Right lung (tissue), 5 donors: ENCODE data around the gene CUX1. TPM values are rescaled to one million over a fixed set of nuclear protein-coding genes. Genes with fewer than 3 reads are reported as not detected.

Experiments
- DNase-seq, 2 donors: peaks; one replicate each; pipeline ENCODE4 v3.0.0-alpha.2; 2013
- polyA plus RNA-seq, 5 donors: library from polyadenylated mRNA; unstranded; fragments of 120-200 nt; gene quantifications; one replicate each; pipeline versions ENCODE4 v1.2.1 to v1.2.3, GENCODE V29; 2013; ENCODE audit warnings: inconsistent platforms in 1 of 5, low replicate concordance in 1 of 5; ENCODE audit not compliant: insufficient read length in 5 of 5, insufficient read depth in 1 of 5

The CUX1 gene
- polyA plus RNA-seq, 5 donors: 80.2 to 101 (median 89.3) TPM

GRCh38 chr7:102097601-102098161 lies 280.3 kb downstream of the CUX1 start:
- no peak for DNase-seq

GRCh38 chr7:102098986-102099385 lies 281.6 kb downstream of the CUX1 start:
- DNase-seq: no peak

- no peak for DNase-seq
Measured at GRCh38 chr7:102099474-102099873, 282.0 kb downstream of the CUX1 start.

- no peak for DNase-seq
Measured at GRCh38 chr7:102101111-102101551, 283.7 kb downstream of the CUX1 start.

- DNase-seq: no peak
Measured at GRCh38 chr7:102101926-102102325, 284.5 kb downstream of the CUX1 start.

GRCh38 chr7:102103027-102103372 lies 285.6 kb downstream of the CUX1 start:
- no peak for DNase-seq

GRCh38 chr7:102104245-102104644 lies 286.8 kb downstream of the CUX1 start:
- no peak for DNase-seq

GRCh38 chr7:102106625-102107024 lies 289.2 kb downstream of the CUX1 start:
- no peak for DNase-seq

- no peak for DNase-seq
Measured at GRCh38 chr7:102107474-102108104, 290.2 kb downstream of the CUX1 start.

- no peak for DNase-seq
Measured at GRCh38 chr7:102111061-102112041, 293.9 kb downstream of the CUX1 start.

- no peak for DNase-seq
Measured at GRCh38 chr7:102115181-102115580, 297.8 kb downstream of the CUX1 start.

- no peak for DNase-seq
Measured at GRCh38 chr7:102115931-102116330, 298.5 kb downstream of the CUX1 start.

- DNase-seq: no peak
Measured at GRCh38 chr7:102117743-102118142, 300.3 kb downstream of the CUX1 start.

- no peak for DNase-seq
Measured at GRCh38 chr7:102119213-102119651, 301.8 kb downstream of the CUX1 start.

- no peak for DNase-seq
Measured at GRCh38 chr7:102119925-102120324, 302.5 kb downstream of the CUX1 start.

GRCh38 chr7:102120666-102121195 lies 303.3 kb downstream of the CUX1 start:
- DNase-seq: no peak

- DNase-seq: no peak
Measured at GRCh38 chr7:102122026-102122425, 304.6 kb downstream of the CUX1 start.

- peak; percentile 41 to 42 for DNase-seq
Measured at GRCh38 chr7:102125127-102125596, 307.7 kb downstream of the CUX1 start.

- DNase-seq: no peak
Measured at GRCh38 chr7:102128303-102128702, 310.9 kb downstream of the CUX1 start.

GRCh38 chr7:102129636-102130370 lies 312.4 kb downstream of the CUX1 start:
- DNase-seq: no peak

- DNase-seq: no peak
Measured at GRCh38 chr7:102132209-102132752, 314.9 kb downstream of the CUX1 start.
